HTERT RPE-1 (cell line): ENCODE data around the gene TNFRSF21.
"Not testable (repeated sequence)": the region's sequence is repeated elsewhere in the genome, so short reads cannot be mapped to it uniquely, and the experiment has no call there.

Experiments used
- in situ Hi-C: fragments of 300-500 bp; cut with MboI; formaldehyde crosslinking; loops from 4 replicates; pipeline ENCODE4 v1.14.3; 2020; ENCODE audit warnings: low sequenced_read_pairs

The TNFRSF21 gene

GRCh38 chr6:47290124-47290834 is 19.4 kb downstream of the TNFRSF21 start:
- in situ Hi-C loops: no loop called here

GRCh38 chr6:47288267-47289090 is 21.2 kb downstream of the TNFRSF21 start:
- in situ Hi-C loops: no loop called here

GRCh38 chr6:47286301-47286700 is 23.4 kb downstream of the TNFRSF21 start:
- in situ Hi-C loops: no loop called here

GRCh38 chr6:47283993-47284392 is 25.7 kb downstream of the TNFRSF21 start:
- in situ Hi-C loops: no loop called here

- in situ Hi-C loops: no loop called here
These were observed 31.2 kb downstream of the TNFRSF21 start for GRCh38 chr6:47278545-47278944.

GRCh38 chr6:47277702-47278101 is 32.0 kb downstream of the TNFRSF21 start:
- in situ Hi-C loops: no loop called here

GRCh38 chr6:47276377-47276776 is 33.3 kb downstream of the TNFRSF21 start:
- in situ Hi-C loops: no loop called here

- in situ Hi-C loops: no loop called here
These were observed 34.1 kb downstream of the TNFRSF21 start for GRCh38 chr6:47275640-47276039.

GRCh38 chr6:47275132-47275531 is 34.6 kb downstream of the TNFRSF21 start:
- in situ Hi-C loops: not testable (repeated sequence)

GRCh38 chr6:47268572-47269187 is 41.0 kb downstream of the TNFRSF21 start:
- in situ Hi-C loops: no loop called here

- in situ Hi-C loops: no loop called here
These were observed 42.4 kb downstream of the TNFRSF21 start for GRCh38 chr6:47267301-47267700.

- in situ Hi-C loops: no loop called here
These were observed 43.7 kb downstream of the TNFRSF21 start for GRCh38 chr6:47265971-47266370.

- in situ Hi-C loops: no loop called here
These were observed 44.9 kb downstream of the TNFRSF21 start for GRCh38 chr6:47264775-47265184.

- in situ Hi-C loops: no loop called here
These were observed 46.4 kb downstream of the TNFRSF21 start for GRCh38 chr6:47263268-47263667.

GRCh38 chr6:47262231-47262630 is 47.5 kb downstream of the TNFRSF21 start:
- in situ Hi-C loops: no loop called here

- in situ Hi-C loops: no loop called here
These were observed 48.5 kb downstream of the TNFRSF21 start for GRCh38 chr6:47261191-47261590.

- in situ Hi-C loops: no loop called here
These were observed 49.7 kb downstream of the TNFRSF21 start for GRCh38 chr6:47260021-47260420.

GRCh38 chr6:47258724-47259347 is 50.9 kb downstream of the TNFRSF21 start:
- in situ Hi-C loops: no loop called here

GRCh38 chr6:47256981-47257730 is 52.5 kb downstream of the TNFRSF21 start:
- in situ Hi-C loops: no loop called here

GRCh38 chr6:47256361-47256760 is 53.3 kb downstream of the TNFRSF21 start:
- in situ Hi-C loops: no loop called here

GRCh38 chr6:47254906-47255305 is 54.8 kb downstream of the TNFRSF21 start:
- in situ Hi-C loops: no loop called here
